Measurements from ENCODE around the gene SAE1. TPM values are rescaled to one million over a fixed set of nuclear protein-coding genes. Genes with fewer than 3 reads are reported as not detected.

The SAE1 gene
- total RNA-seq, 2 donors from 2014 or later = 48.4 to 73.0 TPM

DNA sequence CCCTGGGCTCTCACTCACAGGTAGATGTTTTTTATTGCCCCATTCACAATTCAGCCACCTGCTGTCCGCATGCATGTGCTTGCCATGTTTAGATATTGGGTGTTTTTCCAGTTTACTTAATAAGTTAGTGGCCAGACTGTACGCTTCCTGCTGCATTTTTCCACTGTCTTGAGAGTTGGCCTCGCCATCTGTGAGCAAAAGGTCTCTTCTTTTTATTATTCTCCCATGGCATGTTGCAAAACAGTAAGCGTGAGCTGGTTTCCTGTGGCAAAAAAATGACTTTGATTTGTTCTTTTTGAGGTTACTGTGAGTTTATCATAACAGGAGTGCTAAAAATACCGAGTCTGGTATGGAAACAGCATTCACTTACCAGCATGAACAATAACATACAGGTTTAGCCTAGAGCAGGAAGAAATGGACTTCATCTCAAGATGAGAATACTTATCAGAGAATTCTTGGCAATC is 46.0 kb downstream of the SAE1 start:
- intact Hi-C loops (cut with DNase I) = no loop called here
- peaks cover 0 to 3% of the 10 kb centered on the region in 2 donors for H3K36me3 ChIP-seq
- H3K4me1 ChIP-seq (replicated peaks) = peaks cover 10% of the 10 kb centered on the region

DNA sequence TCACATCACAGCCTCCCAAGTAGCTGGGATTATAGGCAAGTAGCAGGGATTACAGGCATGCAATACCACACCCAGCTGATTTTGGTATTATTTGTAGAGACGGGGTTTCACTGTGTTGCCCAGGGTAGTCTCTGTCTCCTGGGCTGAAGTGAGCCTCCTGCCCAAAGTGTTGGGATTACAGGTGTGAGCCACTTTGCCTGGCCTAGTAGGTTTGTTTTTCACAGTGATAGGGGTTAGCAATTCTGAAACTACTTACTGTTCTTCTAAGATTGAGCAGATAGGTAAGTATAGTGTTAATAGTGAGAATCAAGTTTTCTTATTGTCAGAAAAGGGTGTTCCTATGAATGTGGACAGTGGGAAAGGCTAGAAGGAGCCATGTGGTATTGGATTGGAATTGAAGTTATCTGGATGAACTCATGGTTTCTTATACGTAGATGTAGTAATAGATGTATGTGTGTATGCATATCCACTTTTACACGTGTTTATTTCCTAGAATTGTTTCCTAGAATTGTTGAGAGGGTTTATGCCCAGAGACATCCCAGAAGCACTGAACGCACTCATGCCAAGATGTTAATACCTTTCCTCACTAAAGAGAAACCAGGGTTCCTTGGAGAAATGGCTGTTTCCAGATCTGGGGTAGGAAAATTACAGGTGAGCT is 49.1 kb downstream of the SAE1 start:
- intact Hi-C loops (cut with DNase I) = no loop called here
- no peak for TF ChIP-seq POLR2AphosphoS5 (IDR thresholded peaks at IDR 0.05)
- TF ChIP-seq CTCF (IDR thresholded peaks at IDR 0.05) = no peak
- no peak for TF ChIP-seq POLR2A (IDR thresholded peaks at IDR 0.05)
- Histone ChIP-seq H3K9me3 (no peaks in the 10 kb centered on the region), H3K4me3 (no peak overlapping the region), H3K4me1 (replicated peaks) (peaks cover 10% of the 10 kb centered on the region), H3K36me3 (no peaks in the 10 kb centered on the region), H3K27me3 (replicated peaks; ENCODE audit: insufficient read depth) (no peaks in the 10 kb centered on the region), H3K27ac (no peak overlapping the region)
- no peak for DNase-seq (ENCODE audit: low spot score)
- 88% methylated on average over 4 of the region's 4 CpGs for WGBS

More for the DNA sequence above, 46.0 kb downstream of the SAE1 start:
- Histone ChIP-seq H3K27ac (peak overlapping the region; percentile 22 to 26), H3K9me3 (no peaks in the 10 kb centered on the region), H3K4me3 (no peak overlapping the region), H3K27me3 (replicated peaks; ENCODE audit: insufficient read depth) (no peaks in the 10 kb centered on the region)
- WGBS = 5% methylated on average over 5 of the region's 5 CpGs
- no peak for DNase-seq (ENCODE audit: low spot score)
- peak; percentile 61 for TF ChIP-seq POLR2AphosphoS5 (IDR thresholded peaks at IDR 0.05)
- TF ChIP-seq POLR2A (IDR thresholded peaks at IDR 0.05) = no peak

DNA sequence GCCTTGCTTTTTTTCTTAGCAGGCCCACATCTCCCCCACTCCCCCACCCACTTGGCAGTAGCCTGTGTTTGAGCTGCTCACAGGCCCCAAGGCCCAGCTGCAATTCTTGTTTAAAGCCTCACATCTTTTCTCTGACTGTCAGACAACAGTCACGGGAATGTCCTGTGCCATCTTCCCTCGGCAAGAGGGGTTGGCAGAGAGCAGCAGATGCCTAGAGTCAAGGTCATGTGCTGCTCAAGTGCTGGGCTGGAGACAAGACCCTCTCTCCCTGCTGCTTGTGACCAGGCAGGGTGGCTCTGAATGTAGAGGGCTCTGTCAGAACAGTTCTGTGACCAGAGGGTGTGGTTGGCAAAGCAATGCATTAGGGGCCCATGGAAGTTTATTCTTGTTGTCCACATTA is 53.0 kb downstream of the SAE1 start:
- Histone ChIP-seq H3K27ac (no peak overlapping the region), H3K9me3 (no peaks in the 10 kb centered on the region), H3K27me3 (replicated peaks; ENCODE audit: insufficient read depth) (no peaks in the 10 kb centered on the region), H3K4me1 (replicated peaks) (no peaks in the 10 kb centered on the region), H3K4me3 (no peak overlapping the region), H3K36me3 (no peaks in the 10 kb centered on the region)
- intact Hi-C loops (cut with DNase I) = no loop called here
- WGBS = 48% methylated on average over 2 of the region's 2 CpGs
- no peak for DNase-seq (ENCODE audit: low spot score)
- TF ChIP-seq POLR2A (IDR thresholded peaks at IDR 0.05) (no peak), CTCF (IDR thresholded peaks at IDR 0.05) (no peak), POLR2AphosphoS5 (IDR thresholded peaks at IDR 0.05) (no peak)

DNA sequence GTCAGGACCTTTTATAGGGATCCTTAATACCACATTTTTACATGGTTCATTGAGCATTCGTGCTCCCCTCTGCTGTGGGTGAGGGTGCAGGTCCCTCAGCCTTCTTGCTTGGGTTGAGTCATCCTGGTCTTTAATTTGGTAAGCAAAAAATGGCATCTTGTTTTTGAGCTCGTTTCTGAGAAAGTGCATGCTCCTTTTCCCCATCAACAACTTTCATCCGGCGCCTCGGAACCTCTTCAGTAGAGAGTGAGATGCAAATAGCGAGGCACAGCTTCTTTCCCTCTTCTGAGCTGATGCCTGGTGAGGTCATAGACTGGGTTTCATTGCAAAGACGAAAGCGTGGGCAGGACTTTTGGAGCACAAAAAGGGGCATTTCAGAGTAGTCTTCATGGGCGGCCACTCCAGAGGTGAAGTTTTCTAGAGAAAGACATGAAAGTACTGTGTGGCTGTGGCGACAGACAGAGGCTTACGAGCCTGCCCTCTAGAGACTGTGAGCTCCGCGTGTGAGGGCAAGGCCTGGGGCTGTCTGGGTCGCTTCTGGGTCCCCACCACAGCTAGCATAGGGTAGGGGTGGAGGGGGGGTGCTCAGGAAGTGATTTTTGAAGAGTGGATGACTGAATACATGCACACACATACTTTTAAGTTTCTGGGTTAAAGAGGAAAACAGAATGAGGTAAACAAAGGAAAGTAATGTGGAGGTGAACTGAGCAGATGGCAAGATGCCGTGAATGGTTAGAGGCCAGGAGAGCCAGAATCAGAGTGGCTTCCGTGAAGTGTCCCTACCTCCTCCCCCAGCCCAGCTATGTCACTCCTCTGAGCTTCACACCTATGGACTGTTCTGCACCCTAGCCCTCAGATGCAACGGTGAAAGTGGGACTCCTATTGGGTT is 56.1 kb downstream of the SAE1 start:
- no peak overlapping the region for H3K27ac ChIP-seq
- H3K36me3 ChIP-seq = no peaks in the 10 kb centered on the region
- no peaks in the 10 kb centered on the region for H3K27me3 ChIP-seq (replicated peaks; ENCODE audit: insufficient read depth)
- H3K4me3 ChIP-seq = no peak overlapping the region
- intact Hi-C loops (cut with DNase I) = no loop called here
- WGBS = 84% methylated on average over 17 of the region's 17 CpGs
- no peak for TF ChIP-seq CTCF (IDR thresholded peaks at IDR 0.05)
- no peak for TF ChIP-seq POLR2A (IDR thresholded peaks at IDR 0.05)
- no peak for TF ChIP-seq POLR2AphosphoS5 (IDR thresholded peaks at IDR 0.05)
- peaks cover 3% of the 10 kb centered on the region for H3K4me1 ChIP-seq (replicated peaks)
- no peak for DNase-seq (ENCODE audit: low spot score)
- H3K9me3 ChIP-seq = no peaks in the 10 kb centered on the region

- no peak overlapping the region for H3K27ac ChIP-seq
- 100% methylated on average over 2 of the region's 2 CpGs for WGBS
These were observed 56.7 kb downstream of the SAE1 start for GRCh38 chr19:47187335-47187655.

More at GRCh38 chr19:47187335-47187655, 56.7 kb downstream of the SAE1 start:
- Histone ChIP-seq H3K9me3 (no peaks in the 10 kb centered on the region), H3K27me3 (replicated peaks; ENCODE audit: insufficient read depth) (no peaks in the 10 kb centered on the region), H3K4me1 (replicated peaks) (peaks cover 3% of the 10 kb centered on the region), H3K4me3 (no peak overlapping the region), H3K36me3 (no peaks in the 10 kb centered on the region)
- TF ChIP-seq POLR2AphosphoS5 (IDR thresholded peaks at IDR 0.05) (no peak), CTCF (IDR thresholded peaks at IDR 0.05) (no peak), POLR2A (IDR thresholded peaks at IDR 0.05) (no peak)
- DNase-seq (ENCODE audit: low spot score) = no peak
- intact Hi-C loops (cut with DNase I) = no loop called here
